NCI-H1092 (cell line): ENCODE results near the gene HCRT.

Experiments
- DNase-seq: peaks from one replicate; lab custom pipeline; 2025; lab: John Stamatoyannopoulos, UW

HCRT gene

DNA sequence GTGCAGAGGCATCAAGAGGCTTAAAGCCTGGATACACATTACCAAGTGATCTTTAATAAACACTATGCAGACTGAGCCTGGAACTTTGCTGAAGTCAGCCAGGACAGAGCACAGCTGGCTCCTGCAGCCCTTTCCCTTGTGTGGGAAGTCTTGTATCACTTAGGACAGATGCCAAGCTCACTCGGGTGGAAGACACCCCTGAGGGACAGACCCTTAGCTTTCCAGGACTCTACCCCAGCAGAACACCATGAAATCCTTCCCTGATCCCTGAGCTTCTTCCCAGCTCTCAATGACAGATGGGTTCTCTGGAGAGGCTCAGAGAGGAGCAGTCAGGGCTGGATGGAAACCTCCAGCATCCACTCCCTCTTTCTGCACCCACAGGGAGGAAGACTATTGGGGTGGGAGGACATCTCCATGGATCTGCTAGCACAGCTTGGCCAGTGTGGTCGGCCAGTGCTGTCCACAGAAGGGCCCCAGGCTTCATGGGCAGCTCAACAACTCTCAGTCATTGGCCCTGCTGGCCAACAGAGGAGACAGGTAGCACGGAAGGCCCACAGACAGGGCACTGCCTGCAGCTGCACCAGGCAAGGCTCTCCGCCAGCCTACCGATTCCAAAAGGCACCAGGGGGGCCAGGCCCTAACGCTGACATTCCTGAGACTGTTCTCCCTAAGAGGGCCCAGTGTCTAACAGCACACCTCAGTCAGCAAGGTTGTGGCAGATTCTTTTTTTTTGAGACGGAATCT lies 46.3 kb downstream of the HCRT start:
- DNase-seq, result no peak

DNA sequence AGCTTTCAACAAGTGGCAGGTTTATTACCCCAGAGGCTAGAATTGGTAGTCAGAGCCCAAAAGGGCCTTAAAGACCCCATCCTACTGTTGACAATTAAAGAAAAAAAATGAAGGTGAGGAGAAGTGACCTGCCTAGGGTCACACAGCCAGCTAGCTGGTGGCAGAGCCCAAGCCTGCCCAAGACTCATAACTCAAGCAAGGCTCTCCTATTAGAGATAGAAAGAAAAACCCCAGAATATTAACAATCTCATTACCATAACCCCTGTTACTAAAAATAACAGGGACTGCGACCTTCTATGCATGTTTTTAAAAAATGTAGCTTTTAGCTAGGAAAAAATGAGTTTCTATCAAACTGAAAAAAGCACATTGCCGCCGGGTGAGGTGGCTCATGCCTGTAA lies 48.6 kb downstream of the HCRT start:
- no peak for DNase-seq

DNA sequence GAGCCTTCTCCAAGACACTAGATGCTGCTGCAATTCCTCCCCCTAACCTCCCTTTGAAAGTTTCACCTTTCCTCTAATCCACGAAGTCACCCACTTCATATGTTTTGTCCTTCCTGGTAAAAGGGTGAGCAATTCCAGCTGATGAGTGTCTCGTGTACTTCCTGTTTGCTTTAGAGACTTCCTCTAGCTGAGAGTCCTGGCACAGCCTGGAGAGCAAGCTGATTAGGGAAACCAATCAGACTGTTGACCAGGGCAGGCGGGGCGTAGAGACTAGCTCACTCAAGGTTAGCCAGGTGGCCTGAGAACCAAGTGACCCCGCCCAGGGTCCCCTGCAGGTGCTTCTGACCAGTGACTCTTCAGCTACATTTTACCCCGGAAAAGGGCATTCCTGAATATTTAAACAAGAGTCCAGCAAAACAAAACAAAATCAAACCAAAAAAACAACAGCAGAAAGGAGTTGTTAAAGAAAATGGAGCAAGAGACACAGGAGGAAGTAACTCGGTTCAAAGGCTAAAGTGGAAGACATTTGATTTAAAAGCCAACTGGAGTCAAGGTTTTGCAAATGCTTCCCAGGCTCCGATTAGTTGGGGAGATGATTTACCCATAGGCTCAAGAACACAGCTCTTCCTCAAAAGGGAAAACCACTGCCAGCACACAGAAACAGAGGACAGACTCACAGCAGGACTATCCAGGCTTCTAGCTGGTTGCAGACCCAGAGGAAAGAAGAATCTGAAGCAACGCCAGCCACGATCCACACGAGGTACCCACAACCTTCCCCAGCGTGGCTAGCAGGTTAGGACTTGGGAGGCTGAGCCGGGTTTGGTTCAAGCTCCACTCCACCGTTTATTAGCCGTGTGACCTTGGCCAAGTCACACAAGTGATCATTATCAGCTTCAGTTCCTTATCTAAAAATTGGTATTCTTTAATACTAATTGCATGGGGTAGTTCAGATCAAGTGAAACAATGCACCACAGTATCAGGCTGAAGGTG lies 49.3 kb downstream of the HCRT start:
- no peak for DNase-seq

DNA sequence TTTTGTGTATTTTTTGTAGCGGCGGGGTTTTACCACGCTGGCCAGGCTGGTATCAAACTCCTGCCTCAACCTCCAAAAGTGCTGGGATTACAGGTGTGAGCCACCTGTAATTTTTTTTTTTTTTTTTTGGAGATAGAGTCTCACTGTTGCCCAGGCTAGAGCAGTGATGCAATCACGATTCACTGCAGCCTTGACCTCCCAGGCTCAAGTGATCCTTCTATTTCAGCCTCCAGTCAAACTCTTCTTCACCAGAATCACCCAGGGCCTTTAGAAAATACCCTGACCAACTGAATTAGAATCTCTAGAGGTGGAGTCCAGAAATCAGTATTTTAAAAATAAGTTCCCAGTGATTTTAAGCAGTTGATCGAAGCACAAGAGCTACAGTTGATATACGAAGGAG lies 50.1 kb downstream of the HCRT start:
- DNase-seq, result no peak
